Measurements from ENCODE around the gene NXPH1.

DNA sequence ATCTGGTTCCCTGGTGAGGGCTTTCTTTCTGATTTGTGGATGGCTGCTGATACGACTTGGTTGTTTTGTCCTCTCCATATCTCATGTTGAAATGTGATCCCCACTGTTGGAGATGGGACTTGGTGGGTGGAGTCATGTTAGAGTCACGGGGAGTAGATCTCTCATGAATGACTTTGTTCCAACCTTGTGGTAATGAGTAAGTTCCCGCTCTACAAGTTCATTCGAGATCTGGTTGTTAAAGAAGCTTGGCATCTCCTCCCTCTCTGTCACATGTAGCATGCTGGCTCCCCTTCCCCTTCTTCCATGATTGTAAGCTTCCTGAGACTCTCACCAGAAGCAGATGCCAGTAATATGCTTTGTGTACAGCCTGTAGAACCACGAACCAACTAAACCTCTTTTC, 37.1 kb upstream of the NXPH1 start:
- TF ChIP-seq, protein P1, sequence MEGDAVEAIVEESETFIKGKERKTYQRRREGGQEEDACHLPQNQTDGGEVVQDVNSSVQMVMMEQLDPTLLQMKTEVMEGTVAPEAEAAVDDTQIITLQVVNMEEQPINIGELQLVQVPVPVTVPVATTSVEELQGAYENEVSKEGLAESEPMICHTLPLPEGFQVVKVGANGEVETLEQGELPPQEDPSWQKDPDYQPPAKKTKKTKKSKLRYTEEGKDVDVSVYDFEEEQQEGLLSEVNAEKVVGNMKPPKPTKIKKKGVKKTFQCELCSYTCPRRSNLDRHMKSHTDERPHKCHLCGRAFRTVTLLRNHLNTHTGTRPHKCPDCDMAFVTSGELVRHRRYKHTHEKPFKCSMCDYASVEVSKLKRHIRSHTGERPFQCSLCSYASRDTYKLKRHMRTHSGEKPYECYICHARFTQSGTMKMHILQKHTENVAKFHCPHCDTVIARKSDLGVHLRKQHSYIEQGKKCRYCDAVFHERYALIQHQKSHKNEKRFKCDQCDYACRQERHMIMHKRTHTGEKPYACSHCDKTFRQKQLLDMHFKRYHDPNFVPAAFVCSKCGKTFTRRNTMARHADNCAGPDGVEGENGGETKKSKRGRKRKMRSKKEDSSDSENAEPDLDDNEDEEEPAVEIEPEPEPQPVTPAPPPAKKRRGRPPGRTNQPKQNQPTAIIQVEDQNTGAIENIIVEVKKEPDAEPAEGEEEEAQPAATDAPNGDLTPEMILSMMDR (conservative IDR thresholded peaks at IDR 0.05; ENCODE audit: low read depth, low read length): no peak
- TF ChIP-seq EZH2 (IDR thresholded peaks at IDR 0.05; ENCODE audit: borderline replicate concordance, low read depth, low read length, poor library complexity, severe bottlenecking): no peak

Measured in A673 (cell line).